Suprapubic skin (tissue), 4 donors: ENCODE measurements around the gene SMG6.

Experiments
- EP300 ChIP-seq: sonication (generic); formaldehyde crosslinking; IDR thresholded peaks from one replicate; pipeline ENCODE4 v1.6.1; 2017; ENCODE audit warnings: antibody characterized with exemption
- POLR2A ChIP-seq, 2 donors: fragments of 450-650 bp; IDR thresholded peaks; one replicate each; pipeline ENCODE4 v1.6.1; 2017; ENCODE audit warnings: antibody characterized with exemption in 2 of 2, mild to moderate bottlenecking in 2 of 2, moderate library complexity in 2 of 2
- POLR2AphosphoS5 ChIP-seq, 3 donors: sonication (generic); formaldehyde crosslinking; IDR thresholded peaks; one replicate each; pipeline ENCODE4 v1.6.1; 2017; ENCODE audit warnings: antibody characterized with exemption in 3 of 3
- TF ChIP-seq, protein P1 (sequence below), 2 donors: fragments of 200-600 bp in 1 of 2; fragments of 450-650 bp in 1 of 2; sonication (generic) in 1 of 2; IDR thresholded peaks; one replicate each; pipeline ENCODE4 v1.5.1; 2016 to 2019; ENCODE audit warnings: antibody characterized with exemption in 2 of 2, mild to moderate bottlenecking in 1 of 2, moderate library complexity in 1 of 2

GRCh38 chr17:2275722-2276121, 27.9 kb downstream of the SMG6 start:
- TF ChIP-seq, protein P1, sequence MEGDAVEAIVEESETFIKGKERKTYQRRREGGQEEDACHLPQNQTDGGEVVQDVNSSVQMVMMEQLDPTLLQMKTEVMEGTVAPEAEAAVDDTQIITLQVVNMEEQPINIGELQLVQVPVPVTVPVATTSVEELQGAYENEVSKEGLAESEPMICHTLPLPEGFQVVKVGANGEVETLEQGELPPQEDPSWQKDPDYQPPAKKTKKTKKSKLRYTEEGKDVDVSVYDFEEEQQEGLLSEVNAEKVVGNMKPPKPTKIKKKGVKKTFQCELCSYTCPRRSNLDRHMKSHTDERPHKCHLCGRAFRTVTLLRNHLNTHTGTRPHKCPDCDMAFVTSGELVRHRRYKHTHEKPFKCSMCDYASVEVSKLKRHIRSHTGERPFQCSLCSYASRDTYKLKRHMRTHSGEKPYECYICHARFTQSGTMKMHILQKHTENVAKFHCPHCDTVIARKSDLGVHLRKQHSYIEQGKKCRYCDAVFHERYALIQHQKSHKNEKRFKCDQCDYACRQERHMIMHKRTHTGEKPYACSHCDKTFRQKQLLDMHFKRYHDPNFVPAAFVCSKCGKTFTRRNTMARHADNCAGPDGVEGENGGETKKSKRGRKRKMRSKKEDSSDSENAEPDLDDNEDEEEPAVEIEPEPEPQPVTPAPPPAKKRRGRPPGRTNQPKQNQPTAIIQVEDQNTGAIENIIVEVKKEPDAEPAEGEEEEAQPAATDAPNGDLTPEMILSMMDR (IDR thresholded peaks at IDR 0.05): no peak
- TF ChIP-seq POLR2A (IDR thresholded peaks at IDR 0.05) (no peak), POLR2AphosphoS5 (IDR thresholded peaks at IDR 0.05) (no peak), EP300 (no peak)
